ENCODE data around the gene NDUFS5.
"Not testable (repeated sequence)": the region's sequence is repeated elsewhere in the genome, so short reads cannot be mapped to it uniquely, and the experiment has no call there.

The NDUFS5 gene

GRCh38 chr1:39026051-39026865, at the start of gene NDUFS5:
NDUFS5 (plus strand) TSS chr1:39026350; CDS start chr1:39028725, 2,375 bp downstream.
- TF ChIP-seq JUND (IDR thresholded peaks at IDR 0.05; ENCODE audit: low read depth), result no peak

GRCh38 chr1:38977399-38978244, 48.5 kb upstream of the NDUFS5 start:
- in situ Hi-C loops (cut with HindIII; ENCODE audit: low pct_unique_long_range_greater_than_20kb, low sequenced_read_pairs), result not testable (repeated sequence)

More at GRCh38 chr1:39026051-39026865, at the start of gene NDUFS5:
- in situ Hi-C loops (cut with HindIII; ENCODE audit: low pct_unique_long_range_greater_than_20kb, low sequenced_read_pairs), result no loop called here
- DNase-seq (ENCODE audit: low read depth in 1 of 2, low spot score in 1 of 2), result peak; percentile 31 to 92

DNA sequence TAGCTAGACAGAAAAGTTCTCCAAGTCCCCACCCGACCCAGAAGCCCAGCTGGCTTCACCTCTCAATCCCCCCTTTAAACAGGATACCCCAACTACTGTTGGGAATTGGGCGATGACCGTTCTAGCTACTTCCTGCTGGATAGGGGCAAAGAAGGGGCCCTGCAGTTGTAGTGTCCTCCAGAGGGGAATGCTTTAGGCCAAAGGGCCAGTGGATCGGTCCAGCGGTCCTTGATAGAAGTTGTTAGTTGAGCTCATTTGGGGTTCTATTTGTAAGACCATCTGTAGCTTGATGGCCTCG, 48.0 kb upstream of the NDUFS5 start:
- in situ Hi-C loops (cut with HindIII; ENCODE audit: low pct_unique_long_range_greater_than_20kb, low sequenced_read_pairs); DNase-seq (ENCODE audit: low read depth in 1 of 2, low spot score in 1 of 2): not testable (repeated sequence)

More at GRCh38 chr1:38977399-38978244, 48.5 kb upstream of the NDUFS5 start:
- not testable (repeated sequence) for DNase-seq (ENCODE audit: low read depth in 1 of 2, low spot score in 1 of 2)

GRCh38 chr1:38979380-38979779, 46.8 kb upstream of the NDUFS5 start:
- DNase-seq (ENCODE audit: low read depth in 1 of 2, low spot score in 1 of 2); in situ Hi-C loops (cut with HindIII; ENCODE audit: low pct_unique_long_range_greater_than_20kb, low sequenced_read_pairs): not testable (repeated sequence)

GRCh38 chr1:38989979-38990378, 36.2 kb upstream of the NDUFS5 start:
- no peak for DNase-seq (ENCODE audit: low read depth in 1 of 2, low spot score in 1 of 2)
- no peak for TF ChIP-seq JUND (IDR thresholded peaks at IDR 0.05; ENCODE audit: low read depth)
- in situ Hi-C loops (cut with HindIII; ENCODE audit: low pct_unique_long_range_greater_than_20kb, low sequenced_read_pairs), result no loop called here

GRCh38 chr1:38990386-38990737, 35.8 kb upstream of the NDUFS5 start:
- in situ Hi-C loops (cut with HindIII; ENCODE audit: low pct_unique_long_range_greater_than_20kb, low sequenced_read_pairs), result no loop called here
- DNase-seq (ENCODE audit: low read depth in 1 of 2, low spot score in 1 of 2), result peak in 1 of 2 experiments; percentile 9

DNA sequence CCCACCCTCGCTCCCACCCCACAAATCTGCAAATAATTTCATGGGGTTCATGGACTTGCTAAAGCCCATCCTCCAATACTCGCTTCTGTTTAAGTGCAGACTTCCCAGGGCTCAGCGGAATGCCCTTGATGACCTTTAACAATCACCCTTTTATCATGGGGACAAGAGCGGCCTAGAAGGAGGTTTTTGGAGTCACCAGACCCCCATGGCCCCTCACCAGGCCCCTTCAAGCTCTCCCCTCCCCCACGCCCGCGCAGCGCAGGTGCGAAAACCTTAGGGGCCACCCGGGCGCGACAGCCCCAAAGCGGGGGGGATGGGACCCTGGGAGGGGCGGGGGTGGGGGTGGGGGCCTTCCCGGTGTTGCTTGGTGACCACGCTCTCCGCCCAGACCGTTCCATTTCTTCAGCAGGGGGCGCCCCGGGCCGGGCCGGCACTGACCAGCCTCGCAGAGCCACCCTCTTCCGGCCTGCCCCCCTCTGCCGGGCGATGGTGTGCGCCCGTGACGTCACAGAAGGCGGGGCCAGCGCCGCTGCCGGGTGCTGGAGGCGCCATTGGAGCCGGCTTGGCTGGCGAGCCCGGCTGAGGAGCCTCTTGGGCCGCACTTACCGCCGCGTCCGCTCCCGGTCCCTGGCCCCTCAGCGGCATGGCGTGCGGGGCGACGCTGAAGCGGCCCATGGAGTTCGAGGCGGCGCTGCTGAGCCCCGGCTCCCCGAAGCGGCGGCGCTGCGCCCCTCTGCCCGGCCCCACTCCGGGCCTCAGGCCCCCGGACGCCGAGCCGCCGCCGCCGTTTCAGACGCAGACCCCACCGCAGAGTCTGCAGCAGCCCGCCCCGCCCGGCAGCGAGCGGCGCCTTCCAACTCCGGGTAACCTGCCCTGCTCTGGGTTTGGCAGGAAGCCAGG, 35.2 kb upstream of the NDUFS5 start, which contains the start of gene AKIRIN1:
AKIRIN1 (plus strand) TSS at position 539 of the 900 bp plus-strand sequence; CDS start at position 644, 105 bp downstream.
- peak; percentile 87 to 94 for DNase-seq (ENCODE audit: low read depth in 1 of 2, low spot score in 1 of 2)
- in situ Hi-C loops (cut with HindIII; ENCODE audit: low pct_unique_long_range_greater_than_20kb, low sequenced_read_pairs), result no loop called here
- TF ChIP-seq JUND (IDR thresholded peaks at IDR 0.05; ENCODE audit: low read depth), result no peak

More at GRCh38 chr1:38990386-38990737, 35.8 kb upstream of the NDUFS5 start:
- no peak for TF ChIP-seq JUND (IDR thresholded peaks at IDR 0.05; ENCODE audit: low read depth)

DNA sequence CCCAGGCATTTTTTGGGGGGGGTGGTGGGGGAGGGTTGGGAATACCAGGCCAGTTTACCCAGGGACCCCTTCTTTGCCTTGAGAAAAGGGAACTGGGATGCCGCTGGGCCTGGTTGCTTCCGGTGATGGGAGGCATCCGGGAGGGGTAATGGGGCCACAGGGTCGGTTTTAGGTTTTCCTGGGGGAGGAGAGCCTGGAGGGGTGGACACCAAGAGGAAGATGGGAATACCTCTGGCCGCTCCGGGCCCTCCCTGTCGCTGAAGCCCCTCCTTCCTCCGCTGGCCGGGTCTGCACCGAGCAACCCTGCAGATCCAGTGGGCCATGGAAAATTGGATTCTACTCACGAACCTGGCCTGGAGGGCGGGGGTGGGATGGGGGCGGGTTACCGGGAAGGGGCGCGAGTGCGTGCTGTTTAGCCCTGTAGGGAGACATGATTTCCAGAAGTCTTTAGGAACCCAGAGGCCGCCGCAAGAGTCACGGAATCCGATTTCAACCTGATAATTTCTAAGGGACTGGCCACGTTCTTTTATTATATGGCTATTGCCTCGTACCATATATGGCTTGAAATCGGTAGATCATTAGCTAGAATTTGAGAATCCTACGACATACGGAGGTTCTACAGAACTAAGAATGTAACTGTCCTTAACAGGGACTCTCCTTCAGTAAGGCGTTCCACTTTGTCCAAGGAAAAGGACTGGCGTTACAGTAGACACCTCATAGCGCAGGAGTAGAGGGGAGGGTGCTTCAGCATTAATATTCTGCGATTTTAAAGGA, 34.3 kb upstream of the NDUFS5 start:
- peak in 1 of 2 experiments; percentile 8 for DNase-seq (ENCODE audit: low read depth in 1 of 2, low spot score in 1 of 2)
- no peak for TF ChIP-seq JUND (IDR thresholded peaks at IDR 0.05; ENCODE audit: low read depth)
- in situ Hi-C loops (cut with HindIII; ENCODE audit: low pct_unique_long_range_greater_than_20kb, low sequenced_read_pairs), result no loop called here

- in situ Hi-C loops (cut with HindIII; ENCODE audit: low pct_unique_long_range_greater_than_20kb, low sequenced_read_pairs), result no loop called here
- no peak for DNase-seq (ENCODE audit: low read depth in 1 of 2, low spot score in 1 of 2)
- TF ChIP-seq JUND (IDR thresholded peaks at IDR 0.05; ENCODE audit: low read depth), result no peak
Measured at GRCh38 chr1:38992412-38993111, 33.6 kb upstream of the NDUFS5 start.

- in situ Hi-C loops (cut with HindIII; ENCODE audit: low pct_unique_long_range_greater_than_20kb, low sequenced_read_pairs), result no loop called here
- DNase-seq (ENCODE audit: low read depth in 1 of 2, low spot score in 1 of 2), result no peak
- TF ChIP-seq JUND (IDR thresholded peaks at IDR 0.05; ENCODE audit: low read depth), result no peak
Measured at GRCh38 chr1:38994196-38994595, 32.0 kb upstream of the NDUFS5 start.

All from T47D (cell line).